Mononuclear cell (primary cell): ENCODE measurements around the gene CADM1. TPM values are rescaled to one million over a fixed set of nuclear protein-coding genes. Genes with fewer than 3 reads are reported as not detected.

Source experiments
- H3K27me3 ChIP-seq: 2 replicates; pipeline ENCODE4 v1.6.0; 2011; ENCODE audit warnings: low read length, control low read depth; ENCODE audit not compliant: insufficient read depth
- H3K4me1 ChIP-seq: 2 replicates; pipeline ENCODE4 v1.5.1; 2011; ENCODE audit warnings: mild to moderate bottlenecking, low read length, control low read depth; ENCODE audit not compliant: insufficient read depth
- H3K4me3 ChIP-seq: 2 replicates; pipeline ENCODE4 v1.5.1; 2011; ENCODE audit warnings: mild to moderate bottlenecking, low read length, moderate library complexity
- H3K9me3 ChIP-seq: 2 replicates; pipeline ENCODE4 v1.5.1; 2011; ENCODE audit warnings: low read depth, mild to moderate bottlenecking, control low read depth, low read length
- total RNA-seq: library from RNA; depleted of rRNA; stranded (reverse); fragments of >200 nt; gene quantifications from one replicate; pipeline ENCODE4 v1.2.3, GENCODE V29; 2012

The CADM1 gene
- total RNA-seq, 1 donor, result 4.2 TPM

GRCh38 chr11:115333121-115333520, 171.1 kb downstream of the CADM1 start:
- Histone ChIP-seq H3K27me3 (no peaks in the 10 kb centered on the region), H3K9me3 (no peaks in the 10 kb centered on the region), H3K4me3 (no peak overlapping the region), H3K4me1 (no peaks in the 10 kb centered on the region)

GRCh38 chr11:115330684-115331482, 173.3 kb downstream of the CADM1 start:
- Histone ChIP-seq H3K4me3 (no peak overlapping the region), H3K4me1 (no peaks in the 10 kb centered on the region), H3K9me3 (no peaks in the 10 kb centered on the region), H3K27me3 (no peaks in the 10 kb centered on the region)

DNA sequence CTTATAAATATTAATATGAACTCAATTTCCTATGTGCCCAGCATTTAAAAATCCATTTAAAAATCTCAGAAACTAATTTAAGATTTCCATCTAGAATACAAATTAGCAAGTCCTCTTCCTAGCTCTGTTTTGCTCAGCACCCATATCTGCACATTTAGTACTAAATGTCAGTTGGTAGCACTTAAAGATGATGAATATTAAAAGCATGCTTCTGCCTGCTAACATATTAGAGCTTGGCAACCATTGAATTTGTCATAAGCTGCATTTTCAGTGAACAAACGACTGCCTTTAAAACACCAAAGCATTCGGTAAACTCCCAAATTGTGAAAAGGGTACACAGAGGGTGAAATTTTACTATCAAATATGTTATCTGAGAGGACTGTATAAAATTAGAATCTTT, 177.7 kb downstream of the CADM1 start:
- Histone ChIP-seq H3K27me3 (no peaks in the 10 kb centered on the region), H3K4me3 (no peak overlapping the region), H3K4me1 (no peaks in the 10 kb centered on the region), H3K9me3 (no peaks in the 10 kb centered on the region)

DNA sequence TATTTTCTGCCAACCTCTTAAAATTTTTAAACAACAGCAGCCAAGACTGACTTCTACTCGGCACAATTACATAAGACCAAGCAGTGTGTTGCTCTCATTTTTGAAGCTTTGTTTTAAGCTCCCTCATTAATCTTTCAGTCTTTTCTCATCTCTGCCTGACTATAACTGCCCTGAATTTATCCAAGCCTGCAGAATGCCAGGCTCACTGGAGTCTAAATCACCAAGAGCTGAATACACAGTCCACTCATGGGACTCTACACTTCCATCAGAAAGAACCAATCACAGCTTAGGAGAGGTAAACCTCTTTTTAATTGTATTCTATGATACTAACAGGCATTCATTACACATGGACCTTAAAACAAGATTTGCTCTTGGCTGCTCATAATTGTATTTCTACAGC, 178.7 kb downstream of the CADM1 start:
- Histone ChIP-seq H3K4me1 (no peaks in the 10 kb centered on the region), H3K9me3 (no peaks in the 10 kb centered on the region), H3K4me3 (no peak overlapping the region), H3K27me3 (no peaks in the 10 kb centered on the region)

DNA sequence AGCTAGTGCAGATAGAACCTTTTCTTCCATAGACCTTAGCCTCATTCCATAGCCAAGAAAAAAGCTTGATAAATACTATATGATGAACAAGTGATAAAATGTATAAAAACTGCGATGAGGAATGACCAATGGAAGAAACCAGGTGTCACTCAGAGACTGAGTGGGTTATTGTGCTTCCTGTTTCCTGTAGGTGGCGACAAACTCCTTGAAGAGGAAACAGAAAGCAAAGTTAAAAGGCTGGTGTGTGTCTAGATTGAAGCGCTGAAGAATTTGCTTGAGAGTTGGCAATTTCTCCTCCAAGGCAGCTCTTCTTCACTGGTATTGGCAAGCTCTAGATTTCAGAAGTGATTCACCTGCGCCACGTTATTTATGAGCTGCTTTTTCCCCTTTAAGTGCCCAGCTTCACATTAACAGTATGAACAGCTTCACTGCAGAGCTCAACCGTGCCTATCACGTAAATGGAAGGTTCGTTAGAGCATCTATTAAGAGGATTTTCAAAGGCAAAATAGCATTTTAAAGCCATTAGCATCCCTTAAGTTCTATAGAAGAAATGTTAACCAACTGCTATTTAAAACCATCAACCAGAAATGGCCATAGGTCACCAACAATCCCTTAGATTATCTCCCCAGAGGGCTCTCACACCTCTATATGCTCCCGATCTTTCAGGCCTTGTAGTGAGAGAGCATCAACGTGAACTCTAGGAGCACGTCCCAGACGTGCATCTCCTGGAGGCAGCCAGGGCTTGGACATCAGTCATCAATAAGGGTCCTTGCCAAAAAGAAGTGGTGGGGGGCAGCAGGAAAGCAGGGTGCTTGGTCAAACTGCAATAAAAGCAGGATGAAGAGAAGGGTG, 179.4 kb downstream of the CADM1 start:
- Histone ChIP-seq H3K27me3 (no peaks in the 10 kb centered on the region), H3K4me3 (no peak overlapping the region), H3K9me3 (no peaks in the 10 kb centered on the region), H3K4me1 (no peaks in the 10 kb centered on the region)

DNA sequence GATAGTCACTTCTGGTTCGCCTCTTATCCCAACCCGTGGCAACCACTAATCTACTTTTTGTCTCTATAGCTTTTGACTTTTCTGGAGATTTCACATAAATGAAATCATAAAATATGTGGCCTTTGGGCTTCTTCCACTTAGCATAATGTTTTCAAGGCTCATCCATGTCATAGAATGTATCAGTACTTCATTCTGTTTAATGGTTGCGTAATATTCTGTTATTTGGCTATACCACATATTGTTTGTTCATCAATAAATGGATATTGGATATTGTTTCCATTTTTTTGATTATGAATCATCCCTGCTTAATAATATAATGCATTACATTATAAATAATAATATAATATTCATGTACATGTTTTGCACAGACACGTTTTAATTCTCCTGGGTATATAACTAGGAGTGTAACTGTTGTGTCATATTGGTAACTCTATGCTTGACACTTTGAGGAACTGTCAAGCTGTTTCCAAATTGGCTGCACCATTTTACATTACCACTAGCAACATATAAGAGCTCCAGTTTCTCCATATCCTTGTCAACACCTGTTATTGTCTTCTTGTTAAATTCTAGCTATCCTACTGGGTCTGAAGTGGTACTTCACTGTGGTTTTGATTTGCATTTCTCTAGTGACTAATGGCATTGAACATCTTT, 181.5 kb downstream of the CADM1 start:
- no peak overlapping the region for H3K4me3 ChIP-seq
- no peaks in the 10 kb centered on the region for H3K4me1 ChIP-seq
- no peaks in the 10 kb centered on the region for H3K9me3 ChIP-seq
- H3K27me3 ChIP-seq, result no peaks in the 10 kb centered on the region

DNA sequence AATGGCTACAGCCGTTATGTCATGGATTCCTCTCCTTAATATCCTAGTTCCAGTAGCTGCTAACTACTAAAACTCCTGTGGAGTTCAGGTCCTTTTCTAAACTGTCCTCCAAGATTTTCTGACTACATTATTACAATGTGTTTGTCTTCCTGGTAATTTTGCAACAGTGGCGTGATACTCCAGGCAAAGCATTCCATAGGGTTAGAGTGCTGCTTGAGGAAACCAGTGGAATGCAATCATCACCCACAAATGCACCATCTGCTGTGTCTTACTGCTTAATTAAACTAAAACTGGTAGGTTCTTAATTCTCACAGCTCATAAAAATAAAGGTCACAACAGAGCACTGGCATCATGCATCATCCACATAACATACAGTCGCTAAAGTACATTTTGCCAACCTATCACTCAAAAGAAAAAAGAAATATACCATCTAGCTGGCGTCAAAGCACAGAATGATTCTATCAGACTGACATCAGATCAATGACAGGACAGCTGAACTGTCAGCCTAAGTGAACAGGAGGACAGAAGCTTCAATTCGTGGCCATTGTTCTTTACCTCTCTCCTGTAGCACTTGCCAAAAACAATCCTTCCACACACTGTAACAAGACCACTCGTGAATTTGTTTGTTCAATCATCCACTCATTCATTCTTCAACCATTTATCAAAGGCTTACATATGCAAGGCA, 182.5 kb downstream of the CADM1 start:
- Histone ChIP-seq H3K4me3 (no peak overlapping the region), H3K27me3 (no peaks in the 10 kb centered on the region), H3K9me3 (no peaks in the 10 kb centered on the region), H3K4me1 (no peaks in the 10 kb centered on the region)

- H3K4me1 ChIP-seq, result no peaks in the 10 kb centered on the region
- H3K27me3 ChIP-seq, result no peaks in the 10 kb centered on the region
- H3K9me3 ChIP-seq, result no peaks in the 10 kb centered on the region
- H3K4me3 ChIP-seq, result no peak overlapping the region
Observed at GRCh38 chr11:115317277-115318185, 186.7 kb downstream of the CADM1 start.

DNA sequence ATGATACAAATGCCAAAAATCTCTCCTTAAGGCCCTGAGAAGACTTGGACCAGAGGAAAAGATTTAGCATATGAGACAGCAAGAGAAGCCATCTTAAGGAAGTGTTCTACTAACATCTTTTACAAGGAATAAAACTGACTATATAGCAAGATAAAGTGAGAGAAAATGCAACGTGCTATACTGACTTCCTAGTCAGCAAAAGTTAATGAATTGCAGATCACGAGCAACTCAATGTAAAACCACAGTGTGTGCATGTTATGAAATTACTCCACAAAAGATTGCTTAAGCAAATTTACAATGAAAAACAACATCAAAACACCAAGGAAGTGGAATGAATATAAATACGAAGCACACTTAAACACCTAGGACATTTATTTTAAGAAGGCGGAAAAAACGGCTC, 187.5 kb downstream of the CADM1 start:
- Histone ChIP-seq H3K4me1 (no peaks in the 10 kb centered on the region), H3K4me3 (no peak overlapping the region), H3K9me3 (no peaks in the 10 kb centered on the region), H3K27me3 (no peaks in the 10 kb centered on the region)

GRCh38 chr11:115314330-115314920, 189.8 kb downstream of the CADM1 start:
- Histone ChIP-seq H3K9me3 (no peaks in the 10 kb centered on the region), H3K27me3 (no peaks in the 10 kb centered on the region), H3K4me1 (no peaks in the 10 kb centered on the region), H3K4me3 (no peak overlapping the region)

GRCh38 chr11:115313224-115313838, 190.9 kb downstream of the CADM1 start:
- no peaks in the 10 kb centered on the region for H3K9me3 ChIP-seq
- no peaks in the 10 kb centered on the region for H3K27me3 ChIP-seq
- H3K4me3 ChIP-seq, result no peak overlapping the region
- no peaks in the 10 kb centered on the region for H3K4me1 ChIP-seq

- H3K4me3 ChIP-seq, result no peak overlapping the region
- H3K9me3 ChIP-seq, result no peaks in the 10 kb centered on the region
- no peaks in the 10 kb centered on the region for H3K27me3 ChIP-seq
- no peaks in the 10 kb centered on the region for H3K4me1 ChIP-seq
Observed at GRCh38 chr11:115311949-115312348, 192.3 kb downstream of the CADM1 start.

DNA sequence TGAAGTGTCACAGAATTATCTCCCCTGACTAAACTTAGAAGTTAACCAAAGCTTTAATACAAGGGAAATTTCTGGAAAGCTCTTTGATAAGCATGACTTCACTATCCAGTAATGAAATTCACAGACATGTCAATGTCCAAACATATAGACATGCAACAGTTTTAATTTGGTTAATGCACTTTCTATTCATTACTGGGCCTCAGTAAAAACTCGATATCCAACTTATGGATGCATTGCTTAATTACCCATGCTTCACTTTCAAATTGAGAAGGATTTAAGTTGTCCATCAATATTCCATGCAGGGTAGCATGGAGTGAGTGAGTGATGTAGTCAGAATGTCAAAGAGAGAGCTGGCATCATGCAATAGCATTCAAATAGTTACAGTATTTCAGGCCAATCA, 197.5 kb downstream of the CADM1 start:
- Histone ChIP-seq H3K27me3 (no peaks in the 10 kb centered on the region), H3K4me3 (no peak overlapping the region), H3K9me3 (no peaks in the 10 kb centered on the region), H3K4me1 (no peaks in the 10 kb centered on the region)
